Neural cell (in vitro differentiated cells): ENCODE results near the gene FGL2.

Experiments
- CTCF ChIP-seq: fragments of 450-650 bp; IDR thresholded peaks from 2 replicates; pipeline ENCODE4 v1.5.1; 2014; ENCODE audit warnings: antibody characterized with exemption, mild to moderate bottlenecking, moderate library complexity; ENCODE audit not compliant: poor library complexity, severe bottlenecking
- EP300 ChIP-seq: fragments of 450-650 bp; conservative IDR thresholded peaks from 2 replicates; pipeline ENCODE4 v1.6.1; 2014; ENCODE audit warnings: antibody characterized with exemption, mild to moderate bottlenecking, moderate library complexity; ENCODE audit not compliant: poor library complexity, severe bottlenecking
- POLR2AphosphoS5 ChIP-seq: IDR thresholded peaks from 2 replicates; pipeline ENCODE4 v1.6.1; 2012
- REST ChIP-seq: IDR thresholded peaks from 2 replicates; pipeline ENCODE4 v1.6.1; 2012; ENCODE audit warnings: borderline replicate concordance
- TAF1 ChIP-seq: IDR thresholded peaks from 2 replicates; pipeline ENCODE4 v1.6.1; 2012; ENCODE audit warnings: low read depth

GRCh38 chr7:77157446-77157845 is 42.2 kb downstream of the FGL2 start:
- TF ChIP-seq REST (no peak), CTCF (no peak), POLR2AphosphoS5 (no peak), TAF1 (no peak), EP300 (no peak)
